Measurements from ENCODE around the gene SUSD5. TPM values are rescaled to one million over a fixed set of nuclear protein-coding genes. Genes with fewer than 3 reads are reported as not detected.
A peak's percentile ranks its signal among the peaks of the same experiment; 100 is the strongest.

SUSD5 gene
- total RNA-seq, 1 donor from 2014 or later, result 3.1 TPM

GRCh38 chr3:33231756-33232465 lies 13.3 kb upstream of the SUSD5 start:
- Histone ChIP-seq H3K27me3 (no peaks in the 10 kb centered on the region), H3K36me3 (no peaks in the 10 kb centered on the region), H3K27ac (no peak overlapping the region), H3K9ac (no peak overlapping the region), H3K9me3 (ENCODE audit: low read depth) (no peaks in the 10 kb centered on the region), H3F3A (ENCODE audit: low read depth) (no peaks in the 10 kb centered on the region), H4K20me1 (ENCODE audit: low read depth) (no peaks in the 10 kb centered on the region), H3K4me1 (no peaks in the 10 kb centered on the region), H3K79me2 (ENCODE audit: low read depth) (no peaks in the 10 kb centered on the region), H2AFZ (replicated peaks) (peak overlapping the region; percentile 24), H3K4me2 (no peak overlapping the region), H3K4me3 (no peak overlapping the region)
- H3K9me3 Mint-ChIP-seq, result peaks cover 3% of the 10 kb centered on the region
- no peak overlapping the region for H3K4me3 Mint-ChIP-seq
- no peak for TF ChIP-seq CTCF (IDR thresholded peaks at IDR 0.05)
- TF ChIP-seq EZH2 (IDR thresholded peaks at IDR 0.05), result no peak
- H3K36me3 Mint-ChIP-seq, result no peaks in the 10 kb centered on the region
- no peak overlapping the region for H3K27ac Mint-ChIP-seq
- H3K27me3 Mint-ChIP-seq (ENCODE audit: insufficient read depth, low read depth), result no peaks in the 10 kb centered on the region
- no peak for DNase-seq (ENCODE audit: low spot score)
- no peaks in the 10 kb centered on the region for H3K4me1 Mint-ChIP-seq

GRCh38 chr3:33229947-33230346 lies 11.3 kb upstream of the SUSD5 start:
- Histone ChIP-seq H3K27me3 (no peaks in the 10 kb centered on the region), H3K36me3 (no peaks in the 10 kb centered on the region), H4K20me1 (ENCODE audit: low read depth) (no peaks in the 10 kb centered on the region), H3K4me3 (no peak overlapping the region), H3K9me3 (ENCODE audit: low read depth) (no peaks in the 10 kb centered on the region), H3F3A (ENCODE audit: low read depth) (no peaks in the 10 kb centered on the region), H3K4me1 (no peaks in the 10 kb centered on the region), H3K79me2 (ENCODE audit: low read depth) (no peaks in the 10 kb centered on the region), H2AFZ (replicated peaks) (no peak overlapping the region), H3K4me2 (no peak overlapping the region), H3K9ac (no peak overlapping the region), H3K27ac (no peak overlapping the region)
- H3K27ac Mint-ChIP-seq, result no peak overlapping the region
- peaks cover 3% of the 10 kb centered on the region for H3K9me3 Mint-ChIP-seq
- no peak for DNase-seq (ENCODE audit: low spot score)
- H3K27me3 Mint-ChIP-seq (ENCODE audit: insufficient read depth, low read depth), result no peaks in the 10 kb centered on the region
- no peaks in the 10 kb centered on the region for H3K36me3 Mint-ChIP-seq
- TF ChIP-seq EZH2 (IDR thresholded peaks at IDR 0.05) (no peak), CTCF (IDR thresholded peaks at IDR 0.05) (no peak), EZH2phosphoT487 (IDR thresholded peaks at IDR 0.05) (no peak)
- H3K4me3 Mint-ChIP-seq, result no peak overlapping the region
- H3K4me1 Mint-ChIP-seq, result no peaks in the 10 kb centered on the region

DNA sequence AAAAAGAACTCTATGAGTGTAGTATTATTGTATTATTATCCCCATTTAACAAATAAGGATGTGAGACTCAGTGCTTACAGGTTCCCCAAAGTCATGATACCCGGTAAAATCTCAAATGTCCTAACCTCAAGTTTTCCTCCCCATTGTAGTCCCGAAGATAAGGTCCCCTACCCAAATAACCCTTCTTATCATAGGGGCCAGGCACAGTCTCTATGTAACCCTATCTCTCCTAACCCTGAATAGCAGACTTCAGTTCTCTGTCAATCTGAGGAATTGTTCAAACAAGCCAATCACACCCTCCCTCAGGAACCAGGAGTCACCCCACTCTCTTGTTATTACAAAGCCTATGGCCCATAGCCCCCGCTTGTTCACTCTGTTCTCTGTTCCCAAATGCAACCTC lies 10.5 kb upstream of the SUSD5 start:
- no peaks in the 10 kb centered on the region for H3K9me3 ChIP-seq (ENCODE audit: low read depth)
- H3K36me3 Mint-ChIP-seq, result no peaks in the 10 kb centered on the region
- H3K27ac ChIP-seq, result no peak overlapping the region
- no peaks in the 10 kb centered on the region for H3K36me3 ChIP-seq
- no peaks in the 10 kb centered on the region for H4K20me1 ChIP-seq (ENCODE audit: low read depth)
- H3K27me3 Mint-ChIP-seq (ENCODE audit: insufficient read depth, low read depth), result no peaks in the 10 kb centered on the region
- H3K27me3 ChIP-seq, result no peaks in the 10 kb centered on the region
- TF ChIP-seq EZH2phosphoT487 (IDR thresholded peaks at IDR 0.05), result no peak
- TF ChIP-seq CTCF (IDR thresholded peaks at IDR 0.05), result no peak
- no peak for TF ChIP-seq EZH2 (IDR thresholded peaks at IDR 0.05)
- H3K9ac ChIP-seq, result no peak overlapping the region
- H3F3A ChIP-seq (ENCODE audit: low read depth), result no peaks in the 10 kb centered on the region
- H3K4me1 Mint-ChIP-seq, result no peaks in the 10 kb centered on the region
- no peak overlapping the region for H3K27ac Mint-ChIP-seq
- no peak overlapping the region for H3K4me3 Mint-ChIP-seq
- H3K79me2 ChIP-seq (ENCODE audit: low read depth), result no peaks in the 10 kb centered on the region
- no peak overlapping the region for H2AFZ ChIP-seq (replicated peaks)
- no peak overlapping the region for H3K4me3 ChIP-seq
- H3K4me2 ChIP-seq, result no peak overlapping the region
- H3K4me1 ChIP-seq, result no peaks in the 10 kb centered on the region
- H3K9me3 Mint-ChIP-seq, result peaks cover 3% of the 10 kb centered on the region
- no peak for DNase-seq (ENCODE audit: low spot score)

Data from neural progenitor cell (in vitro differentiated cells).